GM18526 (cell line): ENCODE results near the gene BARHL2.

ENCODE experiments used
- POLR2A ChIP-seq: IDR thresholded peaks from 3 replicates; pipeline ENCODE4 v1.6.1; 2011; ENCODE audit not compliant: insufficient read length; ENCODE audit errors: extremely low read depth

Gene BARHL2

DNA sequence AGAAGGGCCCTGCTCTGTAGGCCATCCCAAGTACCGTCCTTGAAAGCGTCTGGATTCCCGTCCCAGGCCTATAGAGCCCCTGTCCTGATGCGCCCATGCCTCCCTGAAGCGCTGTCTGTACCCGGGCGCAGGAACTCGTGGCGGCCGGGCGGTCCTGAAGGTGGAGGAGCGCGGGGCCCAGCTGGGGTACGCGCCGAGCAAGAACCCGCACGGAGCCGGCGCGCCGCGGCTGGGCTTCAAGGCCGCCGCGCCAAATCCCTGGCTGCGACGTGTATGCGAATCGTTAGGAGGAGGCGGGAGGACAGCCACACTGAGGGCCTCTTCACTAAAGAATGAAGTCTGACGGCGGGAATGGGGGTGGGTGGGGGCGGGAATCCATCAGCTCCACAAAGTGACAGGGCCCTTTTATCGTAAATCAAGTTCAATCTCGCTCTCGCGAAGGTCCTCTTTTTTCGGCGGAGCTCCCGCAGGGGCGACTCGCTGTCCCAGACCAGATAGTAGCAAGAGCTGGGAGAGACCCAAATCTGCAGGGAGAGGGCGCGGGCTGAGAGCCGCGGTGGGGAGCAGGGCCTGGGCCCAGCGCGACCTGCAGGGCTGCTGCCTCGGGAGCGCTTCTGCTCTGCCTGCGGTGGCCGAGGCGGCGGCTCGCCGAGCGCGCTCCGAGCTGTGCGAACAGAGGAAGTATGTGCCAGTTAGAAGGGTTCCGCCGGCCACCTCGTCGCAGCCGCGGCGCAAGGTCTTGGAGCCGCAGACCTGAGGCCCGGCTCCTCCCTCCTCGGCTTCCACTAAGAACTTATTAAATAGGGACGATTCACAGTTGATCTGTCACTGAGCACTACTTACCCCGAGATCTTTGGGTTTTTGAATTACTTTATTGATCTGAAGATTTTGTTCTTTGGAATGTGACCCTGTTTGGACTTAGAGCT, 10.4 kb downstream of the BARHL2 start:
- no peak for TF ChIP-seq POLR2A

DNA sequence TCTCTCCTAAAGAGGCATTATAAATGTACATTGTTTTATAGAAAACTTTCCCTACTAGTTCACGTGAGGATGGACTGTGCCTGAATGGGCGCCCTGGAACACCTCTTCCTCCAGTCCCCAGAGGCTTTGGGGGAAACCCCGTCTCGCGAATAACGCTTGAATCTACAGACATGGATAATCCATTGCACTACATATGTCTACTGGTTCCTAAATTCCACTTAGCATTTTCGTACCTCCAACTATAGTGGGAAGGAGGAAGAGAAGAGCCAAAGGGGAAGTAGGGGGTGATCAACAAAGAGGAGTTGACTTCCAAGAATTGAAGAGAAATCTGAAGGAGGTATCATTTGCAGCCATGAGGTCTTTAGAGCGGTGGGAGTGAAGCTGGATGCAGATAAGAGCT, 11.1 kb downstream of the BARHL2 start:
- TF ChIP-seq POLR2A = no peak

DNA sequence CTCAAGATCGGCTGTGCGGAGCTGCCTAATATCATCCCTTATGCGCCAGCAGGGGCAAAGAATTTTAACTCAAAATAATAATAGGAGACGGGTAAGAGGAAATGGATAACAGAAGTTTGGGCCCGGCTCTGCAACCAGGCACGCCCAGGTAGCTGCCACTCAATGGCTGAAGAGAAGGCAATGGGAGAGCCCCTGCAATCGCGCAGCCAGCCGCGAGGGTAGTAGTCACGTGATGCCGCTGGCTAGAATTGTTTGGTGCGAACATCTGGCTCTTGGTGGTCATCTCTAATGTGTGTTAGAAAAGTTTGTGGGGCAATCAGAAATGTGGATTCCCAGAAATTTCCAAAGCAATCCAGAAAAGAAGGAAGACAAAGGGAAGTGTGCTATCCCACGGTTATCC, 12.3 kb downstream of the BARHL2 start:
- TF ChIP-seq POLR2A = no peak

DNA sequence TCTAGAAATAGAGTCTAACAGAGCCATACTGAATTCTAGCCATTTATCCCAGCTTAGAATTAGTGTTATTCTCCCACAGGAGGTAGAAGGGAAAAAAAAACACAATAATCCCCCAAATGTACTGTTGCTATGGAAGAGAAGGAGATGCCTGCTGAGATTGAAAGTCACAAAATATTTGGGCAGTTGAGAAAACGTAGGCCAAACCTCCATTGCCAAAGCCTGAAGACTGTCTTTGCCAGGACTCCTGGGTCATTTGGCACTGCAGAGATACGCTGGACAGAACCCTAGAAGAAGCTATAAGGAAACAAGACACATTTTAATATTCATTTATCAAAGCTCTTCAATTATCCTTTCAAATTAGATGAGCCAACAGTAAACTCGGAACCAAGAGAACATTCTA, 22.3 kb downstream of the BARHL2 start:
- TF ChIP-seq POLR2A = no peak

DNA sequence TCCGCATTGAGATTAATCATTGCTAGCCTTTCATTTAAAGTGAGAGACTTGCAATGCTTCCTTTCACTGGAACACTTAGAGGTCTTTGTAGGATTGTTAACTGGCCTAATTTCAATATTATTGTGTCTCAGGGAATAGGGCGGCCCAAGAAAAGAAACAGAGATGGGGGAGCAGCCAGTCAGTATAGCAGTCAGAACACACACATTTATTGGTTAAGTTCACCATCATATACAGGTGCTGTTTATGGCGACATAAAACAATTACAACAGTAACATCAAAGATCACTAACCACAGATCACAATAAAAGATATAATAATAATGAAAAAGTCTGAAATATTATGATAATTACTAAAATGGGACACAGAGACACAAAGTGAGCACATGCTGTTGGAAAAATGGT, 29.4 kb downstream of the BARHL2 start:
- TF ChIP-seq POLR2A = no peak

DNA sequence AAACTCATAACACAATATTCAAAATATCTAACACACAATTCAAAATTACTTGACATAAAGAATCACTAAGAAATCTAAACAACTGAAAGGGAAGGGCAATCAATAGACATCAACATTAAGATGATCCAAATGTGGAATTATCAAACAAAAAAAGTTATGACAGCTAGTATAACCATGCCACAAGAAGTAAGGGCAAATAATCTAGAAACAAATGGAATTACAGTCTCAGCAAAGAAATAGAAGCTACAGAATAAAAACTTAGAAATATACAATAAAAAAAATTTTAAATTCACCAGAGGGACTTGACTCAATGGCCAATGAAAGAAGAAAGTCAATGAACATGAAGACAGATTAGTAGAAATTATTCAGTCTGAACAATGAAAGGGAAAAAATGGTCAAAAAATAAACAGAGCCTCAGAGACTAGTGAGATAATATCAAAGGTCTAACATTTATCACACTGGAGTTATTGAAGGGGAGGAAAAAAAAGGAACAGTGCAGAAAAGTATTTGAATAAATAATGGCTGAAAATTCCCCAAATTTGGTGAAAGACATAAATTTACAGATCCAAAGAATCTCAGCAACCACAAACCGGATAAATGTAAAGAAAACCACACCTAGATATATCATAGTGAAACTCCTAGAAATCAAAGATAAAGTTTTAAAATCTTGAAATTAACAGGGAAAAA, 41.8 kb downstream of the BARHL2 start:
- no peak for TF ChIP-seq POLR2A

DNA sequence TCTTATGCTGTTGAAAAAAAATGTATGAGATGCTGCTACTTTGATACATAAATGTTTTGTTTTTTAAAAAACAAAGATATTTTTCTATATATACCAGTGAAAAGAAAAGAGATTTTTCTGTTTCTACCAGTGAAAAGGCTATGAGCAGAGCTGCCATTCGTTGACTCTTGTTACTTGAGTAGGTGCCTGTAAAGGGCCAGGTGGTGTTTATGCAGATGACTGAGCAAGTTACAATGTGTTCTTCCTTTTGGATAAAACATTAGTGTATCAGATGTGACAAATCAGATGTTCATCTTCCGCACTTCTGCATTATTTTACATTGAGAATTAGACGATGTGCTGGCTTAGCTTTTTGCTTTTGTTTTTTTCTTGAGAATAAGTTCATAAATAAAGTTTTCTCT, 45.4 kb downstream of the BARHL2 start:
- TF ChIP-seq POLR2A = no peak

DNA sequence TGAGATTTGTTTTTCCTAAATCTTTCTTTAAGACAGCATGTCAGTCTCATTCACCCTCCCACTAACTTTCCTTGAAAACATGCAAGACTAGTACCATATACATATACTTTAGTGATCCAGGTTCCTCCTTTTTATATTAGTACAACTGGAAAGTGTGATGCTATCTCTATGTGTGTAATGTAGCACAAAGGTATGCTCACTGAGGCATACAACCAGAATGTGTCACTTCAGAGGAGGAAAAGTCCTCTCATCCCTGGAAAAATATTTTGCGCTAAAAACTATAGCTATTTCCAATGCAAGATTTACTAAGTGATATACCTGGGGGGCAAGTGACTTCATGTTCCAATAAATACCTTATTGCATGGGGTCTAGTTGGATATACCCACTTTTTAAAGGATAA, 45.9 kb downstream of the BARHL2 start:
- no peak for TF ChIP-seq POLR2A
